ENCODE data around the gene JARID2. TPM values are rescaled to one million over a fixed set of nuclear protein-coding genes. Genes with fewer than 3 reads are reported as not detected.

JARID2 gene
- total and polyA plus RNA-seq, 2 of the 13 experiments (the other 11 are each of a cell fraction or from before 2014, with no cell fraction given), result 7.5 to 10.3 TPM

- Histone ChIP-seq H3K79me2 (ENCODE audit: insufficient read depth, low read length) (peaks cover 23% of the 10 kb centered on the region), H3K36me3 (replicated peaks in 1 of 2; ENCODE audit: control insufficient read depth in 1 of 2, insufficient read depth in 2 of 2, low read length in 2 of 2) (no peaks in the 10 kb centered on the region), H2AFZ (ENCODE audit: low read length) (no peak overlapping the region), H3K27me3 (ENCODE audit: control insufficient read depth in 1 of 2, insufficient read depth in 2 of 2, low read length in 2 of 2) (peaks cover 0 to 19% of the 10 kb centered on the region in 2 experiments; a peak in 3 of 5 replicates), H4K20me1 (ENCODE audit: insufficient read depth, low read length) (0 out of 2 replicates have a peak, but pooled peaks cover 6% of the 10 kb centered on the region), H3K9me3 (ENCODE audit: low read length) (no peaks in the 10 kb centered on the region), H3K4me2 (ENCODE audit: low read depth, low read length) (peak overlapping the region; percentile 79), H3K4me3 (replicated peaks in 1 of 3; ENCODE audit: insufficient read depth in 1 of 3, low read depth in 2 of 3, low read length in 3 of 3) (peak overlapping the region; percentile 49 to 99 (median 94)), H3K27ac (ENCODE audit: extremely low read length, insufficient read depth, low read length) (peak overlapping the region; percentile 66), H3K4me1 (ENCODE audit: insufficient read depth, low read length) (peaks cover 21% of the 10 kb centered on the region), H3K9ac (ENCODE audit: insufficient read depth, low read depth, low read length) (peak overlapping the region; percentile 76; the same call in 1 of the 2 replicates)
- intact Hi-C loops (cut with micrococcal nuclease; ENCODE audit: unreplicated experiment) (loop anchor here (10.0 kb wide), 2 partner anchors 209 to 1029 kb away; no protein-coding TSS in a partner anchor), in situ Hi-C loops (cut with HindIII; ENCODE audit: extremely low pct_ligation_motif_present, low pct_unique_long_range_greater_than_20kb) (loop anchor here (25.0 kb wide), 1 partner anchor 1032 kb away; no protein-coding TSS in a partner anchor)
- TSS peak; percentile 77 for BruUV-seq (replicated peaks)
- ChIA-PET CTCF (ENCODE audit: low intra/inter-chr PET ratio, low total read pairs) (no interaction called here), POLR2A (no interaction called here)
- no peak for FAIRE-seq
- ATAC-seq, result no peak
- 54% methylated on average over 27 of the region's 27 CpGs for WGBS (ENCODE audit: low lambda C conversion rate)
- DNase-seq (ENCODE audit: low spot score), result no peak
- TF ChIP-seq ARID2 (CRISPR knock-in tag; IDR thresholded peaks at IDR 0.05; ENCODE audit: borderline replicate concordance), result peak; percentile 75; the same call in 1 of the 2 replicates
- TF ChIP-seq ZNF572 (CRISPR knock-in tag; IDR thresholded peaks at IDR 0.05), result 0 out of 2 replicates have a peak, but pooled peaks have one; percentile 63
- TF ChIP-seq, protein P1, sequence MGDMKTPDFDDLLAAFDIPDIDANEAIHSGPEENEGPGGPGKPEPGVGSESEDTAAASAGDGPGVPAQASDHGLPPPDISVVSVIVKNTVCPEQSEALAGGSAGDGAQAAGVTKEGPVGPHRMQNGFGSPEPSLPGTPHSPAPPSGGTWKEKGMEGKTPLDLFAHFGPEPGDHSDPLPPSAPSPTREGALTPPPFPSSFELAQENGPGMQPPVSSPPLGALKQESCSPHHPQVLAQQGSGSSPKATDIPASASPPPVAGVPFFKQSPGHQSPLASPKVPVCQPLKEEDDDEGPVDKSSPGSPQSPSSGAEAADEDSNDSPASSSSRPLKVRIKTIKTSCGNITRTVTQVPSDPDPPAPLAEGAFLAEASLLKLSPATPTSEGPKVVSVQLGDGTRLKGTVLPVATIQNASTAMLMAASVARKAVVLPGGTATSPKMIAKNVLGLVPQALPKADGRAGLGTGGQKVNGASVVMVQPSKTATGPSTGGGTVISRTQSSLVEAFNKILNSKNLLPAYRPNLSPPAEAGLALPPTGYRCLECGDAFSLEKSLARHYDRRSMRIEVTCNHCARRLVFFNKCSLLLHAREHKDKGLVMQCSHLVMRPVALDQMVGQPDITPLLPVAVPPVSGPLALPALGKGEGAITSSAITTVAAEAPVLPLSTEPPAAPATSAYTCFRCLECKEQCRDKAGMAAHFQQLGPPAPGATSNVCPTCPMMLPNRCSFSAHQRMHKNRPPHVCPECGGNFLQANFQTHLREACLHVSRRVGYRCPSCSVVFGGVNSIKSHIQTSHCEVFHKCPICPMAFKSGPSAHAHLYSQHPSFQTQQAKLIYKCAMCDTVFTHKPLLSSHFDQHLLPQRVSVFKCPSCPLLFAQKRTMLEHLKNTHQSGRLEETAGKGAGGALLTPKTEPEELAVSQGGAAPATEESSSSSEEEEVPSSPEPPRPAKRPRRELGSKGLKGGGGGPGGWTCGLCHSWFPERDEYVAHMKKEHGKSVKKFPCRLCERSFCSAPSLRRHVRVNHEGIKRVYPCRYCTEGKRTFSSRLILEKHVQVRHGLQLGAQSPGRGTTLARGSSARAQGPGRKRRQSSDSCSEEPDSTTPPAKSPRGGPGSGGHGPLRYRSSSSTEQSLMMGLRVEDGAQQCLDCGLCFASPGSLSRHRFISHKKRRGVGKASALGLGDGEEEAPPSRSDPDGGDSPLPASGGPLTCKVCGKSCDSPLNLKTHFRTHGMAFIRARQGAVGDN (CRISPR knock-in tag; IDR thresholded peaks at IDR 0.05), result no peak
- TF ChIP-seq THAP9 (CRISPR knock-in tag; IDR thresholded peaks at IDR 0.05; ENCODE audit: borderline replicate concordance), result peak; percentile 39; the same call in 1 of the 2 replicates
- 0 out of 2 replicates have a peak, but pooled peaks have one; percentile 47 for TF ChIP-seq ZNF672 (CRISPR knock-in tag; IDR thresholded peaks at IDR 0.05)
- TF ChIP-seq ZNF501 (CRISPR knock-in tag; IDR thresholded peaks at IDR 0.05), result peak; percentile 86
- TF ChIP-seq ZNF850 (CRISPR knock-in tag; conservative IDR thresholded peaks at IDR 0.05), result 0 out of 2 replicates have a peak, but pooled peaks have one; percentile 0
- no peak for TF ChIP-seq MEIS2 (CRISPR knock-in tag; IDR thresholded peaks at IDR 0.05)
- TF ChIP-seq ZNF589 (CRISPR knock-in tag; conservative IDR thresholded peaks at IDR 0.05), result 0 out of 2 replicates have a peak, but pooled peaks have one; percentile 16
- TF ChIP-seq CBX2 (IDR thresholded peaks at IDR 0.05; ENCODE audit: low read depth, low read length), result peak; percentile 81
- TF ChIP-seq CBX2 (CRISPR knock-in tag; IDR thresholded peaks at IDR 0.05; ENCODE audit: low read depth), result peak; percentile 23; the same call in 1 of the 2 replicates
- peak; percentile 11; the same call in 1 of the 2 replicates for TF ChIP-seq GATAD2A (CRISPR knock-in tag; IDR thresholded peaks at IDR 0.05)
- 0 out of 2 replicates have a peak, but pooled peaks have one; percentile 9 for TF ChIP-seq ZFX (CRISPR knock-in tag; IDR thresholded peaks at IDR 0.05; ENCODE audit: low read depth)
- no peak for TF ChIP-seq ZNF879 (CRISPR knock-in tag; IDR thresholded peaks at IDR 0.05)
- TF ChIP-seq, protein P2, sequence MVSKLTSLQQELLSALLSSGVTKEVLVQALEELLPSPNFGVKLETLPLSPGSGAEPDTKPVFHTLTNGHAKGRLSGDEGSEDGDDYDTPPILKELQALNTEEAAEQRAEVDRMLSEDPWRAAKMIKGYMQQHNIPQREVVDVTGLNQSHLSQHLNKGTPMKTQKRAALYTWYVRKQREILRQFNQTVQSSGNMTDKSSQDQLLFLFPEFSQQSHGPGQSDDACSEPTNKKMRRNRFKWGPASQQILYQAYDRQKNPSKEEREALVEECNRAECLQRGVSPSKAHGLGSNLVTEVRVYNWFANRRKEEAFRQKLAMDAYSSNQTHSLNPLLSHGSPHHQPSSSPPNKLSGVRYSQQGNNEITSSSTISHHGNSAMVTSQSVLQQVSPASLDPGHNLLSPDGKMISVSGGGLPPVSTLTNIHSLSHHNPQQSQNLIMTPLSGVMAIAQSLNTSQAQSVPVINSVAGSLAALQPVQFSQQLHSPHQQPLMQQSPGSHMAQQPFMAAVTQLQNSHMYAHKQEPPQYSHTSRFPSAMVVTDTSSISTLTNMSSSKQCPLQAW (CRISPR knock-in tag; IDR thresholded peaks at IDR 0.05), result peak; percentile 59; the same call in 1 of the 2 replicates
Measured at GRCh38 chr6:15243910-15244619, 1.8 kb upstream of the JARID2 start.

Measured in HepG2 (cell line).